Measurements from ENCODE around the gene NRXN3. TPM values are rescaled to one million over a fixed set of nuclear protein-coding genes. Genes with fewer than 3 reads are reported as not detected.
"Not testable (repeated sequence)": the region's sequence is repeated elsewhere in the genome, so short reads cannot be mapped to it uniquely, and the experiment has no call there.

Gene NRXN3
- total RNA-seq, 6 experiments from 2014 or later = 0.07 to 0.28 (median 0.11) TPM; not detected in 2

GRCh38 chr14:78484028-78484427 lies 313.9 kb downstream of the NRXN3 start:
- no peaks in the 10 kb centered on the region for H3K27me3 Mint-ChIP-seq (ENCODE audit: insufficient read depth)
- H3K9me3 Mint-ChIP-seq = peaks cover 43% of the 10 kb centered on the region
- DNase-seq = no peak
- no peaks in the 10 kb centered on the region for H3K4me1 Mint-ChIP-seq (ENCODE audit: low read depth)
- no peak overlapping the region for H3K4me3 Mint-ChIP-seq
- no peaks in the 10 kb centered on the region for H3K36me3 Mint-ChIP-seq (ENCODE audit: low read depth)
- TF ChIP-seq CTCF (IDR thresholded peaks at IDR 0.05) = no peak
- H3K27ac Mint-ChIP-seq = no peak overlapping the region

GRCh38 chr14:78486081-78486480 lies 315.9 kb downstream of the NRXN3 start:
- DNase-seq = no peak
- Mint-ChIP-seq H3K27ac (no peak overlapping the region), H3K4me3 (no peak overlapping the region), H3K27me3 (ENCODE audit: insufficient read depth) (peaks cover 2% of the 10 kb centered on the region; the same call in 1 of the 2 replicates), H3K4me1 (ENCODE audit: low read depth) (no peaks in the 10 kb centered on the region), H3K36me3 (ENCODE audit: low read depth) (no peaks in the 10 kb centered on the region), H3K9me3 (peaks cover 46% of the 10 kb centered on the region)
- no peak for TF ChIP-seq CTCF (IDR thresholded peaks at IDR 0.05)

GRCh38 chr14:78486621-78487020 lies 316.4 kb downstream of the NRXN3 start:
- no peak overlapping the region for H3K27ac Mint-ChIP-seq
- no peak for DNase-seq
- H3K27me3 Mint-ChIP-seq (ENCODE audit: insufficient read depth) = peaks cover 2% of the 10 kb centered on the region; the same call in 1 of the 2 replicates
- no peaks in the 10 kb centered on the region for H3K4me1 Mint-ChIP-seq (ENCODE audit: low read depth)
- peaks cover 49% of the 10 kb centered on the region for H3K9me3 Mint-ChIP-seq
- no peak overlapping the region for H3K4me3 Mint-ChIP-seq
- TF ChIP-seq CTCF (IDR thresholded peaks at IDR 0.05) = no peak
- H3K36me3 Mint-ChIP-seq (ENCODE audit: low read depth) = no peaks in the 10 kb centered on the region

GRCh38 chr14:78487573-78487972 lies 317.4 kb downstream of the NRXN3 start:
- not testable (repeated sequence) for H3K4me1 Mint-ChIP-seq (ENCODE audit: low read depth); DNase-seq; H3K27me3 Mint-ChIP-seq (ENCODE audit: insufficient read depth); H3K36me3 Mint-ChIP-seq (ENCODE audit: low read depth); H3K27ac Mint-ChIP-seq; H3K4me3 Mint-ChIP-seq
- H3K9me3 Mint-ChIP-seq = peaks cover 48% of the 10 kb centered on the region

- no peak for TF ChIP-seq CTCF (IDR thresholded peaks at IDR 0.05)
- H3K27ac Mint-ChIP-seq = no peak overlapping the region
- H3K27me3 Mint-ChIP-seq (ENCODE audit: insufficient read depth) = peaks cover 2% of the 10 kb centered on the region; the same call in 1 of the 2 replicates
- H3K4me1 Mint-ChIP-seq (ENCODE audit: low read depth) = no peaks in the 10 kb centered on the region
- H3K9me3 Mint-ChIP-seq = peaks cover 44% of the 10 kb centered on the region
- H3K4me3 Mint-ChIP-seq = no peak overlapping the region
- no peaks in the 10 kb centered on the region for H3K36me3 Mint-ChIP-seq (ENCODE audit: low read depth)
- no peak for DNase-seq
These were observed 318.8 kb downstream of the NRXN3 start for GRCh38 chr14:78488938-78489337.

GRCh38 chr14:78491048-78491447 lies 320.9 kb downstream of the NRXN3 start:
- no peak for DNase-seq
- Mint-ChIP-seq H3K36me3 (ENCODE audit: low read depth) (no peaks in the 10 kb centered on the region), H3K9me3 (peaks cover 51% of the 10 kb centered on the region), H3K4me1 (ENCODE audit: low read depth) (no peaks in the 10 kb centered on the region), H3K27ac (no peak overlapping the region), H3K4me3 (no peak overlapping the region), H3K27me3 (ENCODE audit: insufficient read depth) (peaks cover 2% of the 10 kb centered on the region; the same call in 1 of the 2 replicates)
- no peak for TF ChIP-seq CTCF (IDR thresholded peaks at IDR 0.05)
